ENCODE measurements around the gene PLAU.
A peak's percentile ranks its signal among the peaks of the same experiment; 100 is the strongest.

The PLAU gene

GRCh38 chr10:73931767-73932619 is 21.1 kb downstream of the PLAU start:
- in situ Hi-C loops (cut with HindIII; ENCODE audit: low sequenced_read_pairs), result no loop called here
- no peak for TF ChIP-seq CTCF (IDR thresholded peaks at IDR 0.05; ENCODE audit: low read depth, low read length)
- H3K4me3 ChIP-seq (ENCODE audit: low read depth, low read length), result no peak overlapping the region
- no peak for DNase-seq (ENCODE audit: low read depth, low spot score)

DNA sequence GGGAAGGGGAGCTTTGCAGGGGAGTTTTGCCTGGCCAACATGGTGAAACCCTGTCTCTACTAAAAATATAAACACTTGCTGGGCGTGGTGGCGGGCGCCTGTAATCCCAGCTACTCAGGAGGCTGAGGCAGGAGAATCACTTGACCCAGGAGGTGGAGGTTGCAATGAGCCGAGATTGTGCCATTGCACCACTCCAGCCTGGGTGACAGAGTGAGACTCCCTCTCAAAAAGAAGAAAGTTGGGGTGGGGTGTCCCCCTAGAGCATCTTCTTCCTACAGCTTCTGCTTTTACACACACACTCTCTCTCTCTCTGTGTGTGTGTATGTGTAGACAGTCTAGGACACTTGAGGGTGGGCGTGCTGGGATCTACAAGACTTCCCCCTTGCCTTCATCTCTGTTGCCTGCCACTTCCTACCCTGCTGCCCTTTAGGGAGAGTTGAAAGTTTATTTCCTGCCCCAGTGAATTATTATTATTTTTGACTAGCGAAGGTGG is 21.7 kb downstream of the PLAU start:
- in situ Hi-C loops (cut with HindIII; ENCODE audit: low sequenced_read_pairs), result no loop called here
- no peak for DNase-seq (ENCODE audit: low read depth, low spot score)
- no peak for TF ChIP-seq CTCF (IDR thresholded peaks at IDR 0.05; ENCODE audit: low read depth, low read length)
- no peak overlapping the region for H3K4me3 ChIP-seq (ENCODE audit: low read depth, low read length)

DNA sequence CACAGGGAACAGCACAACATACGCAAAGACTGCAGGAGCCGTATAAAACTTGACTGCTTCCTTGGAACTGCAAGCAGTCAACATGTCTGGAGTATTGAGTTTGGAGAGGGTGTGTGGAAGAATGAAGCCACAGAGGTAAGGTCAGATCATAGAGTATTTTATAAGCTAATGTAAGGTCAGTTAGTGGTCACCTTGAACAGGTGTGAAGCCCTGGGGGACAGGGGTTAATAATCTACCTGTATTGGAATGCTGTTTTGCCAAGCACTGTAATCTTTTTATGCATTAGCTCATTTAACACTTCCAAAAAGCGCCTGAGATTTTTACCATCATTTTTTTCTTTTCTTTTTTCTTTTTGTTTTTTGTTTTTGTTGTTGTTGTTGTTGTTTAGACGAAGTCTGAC is 23.1 kb downstream of the PLAU start:
- no peak overlapping the region for H3K4me3 ChIP-seq (ENCODE audit: low read depth, low read length)
- in situ Hi-C loops (cut with HindIII; ENCODE audit: low sequenced_read_pairs), result no loop called here
- TF ChIP-seq CTCF (IDR thresholded peaks at IDR 0.05; ENCODE audit: low read depth, low read length), result no peak

GRCh38 chr10:73935895-73936294 is 25.0 kb downstream of the PLAU start:
- H3K4me3 ChIP-seq (ENCODE audit: low read depth, low read length), result no peak overlapping the region
- no peak for TF ChIP-seq CTCF (IDR thresholded peaks at IDR 0.05; ENCODE audit: low read depth, low read length)
- in situ Hi-C loops (cut with HindIII; ENCODE audit: low sequenced_read_pairs), result no loop called here
- no peak for DNase-seq (ENCODE audit: low read depth, low spot score)

More for the DNA sequence above, 23.1 kb downstream of the PLAU start:
- DNase-seq (ENCODE audit: low read depth, low spot score), result no peak

DNA sequence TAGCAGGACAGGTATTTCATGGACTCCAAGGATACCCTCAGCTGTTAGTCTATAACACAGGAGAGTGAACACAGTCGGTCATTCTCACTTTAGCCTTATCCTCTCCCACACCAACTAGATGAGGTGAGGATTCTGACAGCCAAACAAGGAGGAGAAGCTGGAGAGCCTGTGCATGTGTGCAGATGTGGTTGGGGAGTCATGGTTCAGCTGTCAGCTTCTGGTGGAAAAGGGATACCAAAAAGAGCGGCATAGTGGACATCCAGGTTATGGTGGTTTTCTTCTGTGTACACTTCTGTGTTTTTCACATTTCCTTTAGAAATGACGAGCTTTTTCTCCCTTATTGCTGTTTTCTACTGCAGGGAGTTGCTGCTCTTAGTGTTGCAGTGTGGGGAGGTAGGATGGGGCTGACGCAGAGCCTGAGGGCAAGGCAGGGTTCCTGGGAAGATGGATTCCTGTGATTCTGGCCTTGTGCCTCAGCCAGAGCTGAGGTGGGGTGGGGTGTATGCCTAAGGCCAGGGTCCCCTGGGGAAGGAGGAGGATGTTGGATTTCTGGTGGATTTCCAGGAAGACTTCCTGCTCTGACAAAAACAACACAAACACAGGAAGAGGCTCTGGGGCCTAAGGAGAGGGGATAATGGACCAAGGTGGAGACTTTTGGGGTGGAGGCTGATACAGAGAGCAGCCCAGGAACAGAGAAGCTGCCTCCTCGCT is 26.6 kb downstream of the PLAU start:
- in situ Hi-C loops (cut with HindIII; ENCODE audit: low sequenced_read_pairs), result no loop called here
- H3K4me3 ChIP-seq (ENCODE audit: low read depth, low read length), result no peak overlapping the region
- no peak for DNase-seq (ENCODE audit: low read depth, low spot score)
- TF ChIP-seq CTCF (IDR thresholded peaks at IDR 0.05; ENCODE audit: low read depth, low read length), result no peak

DNA sequence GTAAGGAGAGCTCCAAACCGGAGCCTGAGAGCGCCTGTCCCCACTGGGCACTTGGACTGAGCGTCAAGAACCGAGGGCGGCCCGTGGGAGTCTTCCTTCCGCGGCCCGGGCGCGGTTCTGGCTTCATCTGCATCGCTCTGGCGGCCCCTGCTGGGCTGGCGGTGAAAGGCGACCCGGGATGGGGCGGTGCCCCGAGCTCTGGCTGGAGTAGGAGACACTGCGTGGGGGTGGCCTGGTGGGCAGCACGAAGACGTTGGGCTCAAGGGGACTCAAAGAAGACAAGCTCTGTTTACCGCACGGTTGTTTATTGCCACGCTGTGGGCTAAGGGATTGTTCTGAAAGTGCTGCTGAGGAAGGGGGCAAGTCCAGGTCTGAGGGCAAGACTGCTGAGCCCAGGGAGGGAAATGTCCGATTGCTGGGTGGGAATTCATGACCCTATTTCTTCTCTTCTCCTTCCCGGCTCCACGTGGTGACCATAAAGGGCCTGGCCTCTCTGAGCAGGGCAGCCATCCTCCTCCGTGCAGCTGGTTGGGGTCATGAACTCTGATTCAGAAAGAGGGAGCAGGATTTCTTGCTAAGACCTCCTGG is 29.8 kb downstream of the PLAU start:
- TF ChIP-seq CTCF (IDR thresholded peaks at IDR 0.05; ENCODE audit: low read depth, low read length), result peak; percentile 97
- in situ Hi-C loops (cut with HindIII; ENCODE audit: low sequenced_read_pairs), result no loop called here
- DNase-seq (ENCODE audit: low read depth, low spot score), result peak; percentile 71
- no peak overlapping the region for H3K4me3 ChIP-seq (ENCODE audit: low read depth, low read length)

All from astrocyte of the spinal cord (primary cell).